OCI-LY3 (cell line): ENCODE measurements around the gene PKP1.

Experiments used
- H2AFZ ChIP-seq: fragments of 200-600, 300-600 bp; shearing (Covaris generic); 2 replicates; pipeline ENCODE4 v1.6.0; 2014; ENCODE audit warnings: antibody characterized with exemption, low read depth, low read length
- H3K27ac ChIP-seq: fragments of 200-600, 300-600 bp; sonication (generic); 2 replicates; pipeline ENCODE4 v1.5.1; 2014; ENCODE audit warnings: mild to moderate bottlenecking, low read length, moderate library complexity, mixed read lengths
- H3K27me3 ChIP-seq: fragments of 200-600, 300-600 bp; sonication (generic); 2 replicates; pipeline ENCODE4 v1.6.1; 2014; ENCODE audit warnings: low read depth, low read length, mixed read lengths
- H3K36me3 ChIP-seq: fragments of 200-600, 300-600 bp; sonication (generic); replicated peaks from 2 replicates; pipeline ENCODE3; 2014; ENCODE audit warnings: low read depth, low read length, mixed read lengths
- H3K4me1 ChIP-seq: fragments of 300-600, 200-600 bp; sonication (generic); 2 replicates; pipeline ENCODE4 v1.6.1; 2014; ENCODE audit warnings: low read length, mixed read lengths
- H3K4me2 ChIP-seq: fragments of 200-600, 300-600 bp; sonication (generic); 2 replicates; pipeline ENCODE4 v1.6.1; 2014; ENCODE audit warnings: low read length, mixed read lengths
- H3K4me3 ChIP-seq: fragments of 300-600, 200-600 bp; sonication (generic); 2 replicates; pipeline ENCODE4 v1.5.1; 2014; ENCODE audit warnings: antibody characterized with exemption, mild to moderate bottlenecking, low read length, moderate library complexity
- H3K79me2 ChIP-seq: fragments of 300-600, 200-600 bp; shearing (Covaris generic); 2 replicates; pipeline ENCODE4 v1.6.1; 2014; ENCODE audit warnings: mild to moderate bottlenecking, low read length, mixed read lengths
- H3K9ac ChIP-seq: fragments of 300-600, 200-600 bp; shearing (Covaris generic); 2 replicates; pipeline ENCODE4 v1.6.0; 2014; ENCODE audit warnings: mild to moderate bottlenecking, low read length, moderate library complexity
- H3K9me3 ChIP-seq: fragments of 200-600, 300-600 bp; shearing (Covaris generic); 2 replicates; pipeline ENCODE4 v1.6.1; 2014; ENCODE audit warnings: low read length, mixed read lengths; ENCODE audit not compliant: insufficient read depth
- H4K20me1 ChIP-seq: fragments of 200-600, 300-600 bp; sonication (generic); 2 replicates; pipeline ENCODE4 v1.6.1; 2016; ENCODE audit warnings: low read length, mixed read lengths; ENCODE audit not compliant: insufficient read depth
- EZH2phosphoT487 ChIP-seq: fragments of 200-600 bp; shearing (Covaris generic); IDR thresholded peaks from 2 replicates; pipeline ENCODE4 v1.6.1; 2018; ENCODE audit warnings: antibody characterized with exemption, mixed run types, low read depth
- TF ChIP-seq, protein P1 (sequence below): fragments of 200-600, 300-600 bp; sonication (generic); IDR thresholded peaks from 2 replicates; pipeline ENCODE4 v1.5.1; 2014; ENCODE audit warnings: antibody characterized with exemption, low read length, low read depth

Gene PKP1

DNA sequence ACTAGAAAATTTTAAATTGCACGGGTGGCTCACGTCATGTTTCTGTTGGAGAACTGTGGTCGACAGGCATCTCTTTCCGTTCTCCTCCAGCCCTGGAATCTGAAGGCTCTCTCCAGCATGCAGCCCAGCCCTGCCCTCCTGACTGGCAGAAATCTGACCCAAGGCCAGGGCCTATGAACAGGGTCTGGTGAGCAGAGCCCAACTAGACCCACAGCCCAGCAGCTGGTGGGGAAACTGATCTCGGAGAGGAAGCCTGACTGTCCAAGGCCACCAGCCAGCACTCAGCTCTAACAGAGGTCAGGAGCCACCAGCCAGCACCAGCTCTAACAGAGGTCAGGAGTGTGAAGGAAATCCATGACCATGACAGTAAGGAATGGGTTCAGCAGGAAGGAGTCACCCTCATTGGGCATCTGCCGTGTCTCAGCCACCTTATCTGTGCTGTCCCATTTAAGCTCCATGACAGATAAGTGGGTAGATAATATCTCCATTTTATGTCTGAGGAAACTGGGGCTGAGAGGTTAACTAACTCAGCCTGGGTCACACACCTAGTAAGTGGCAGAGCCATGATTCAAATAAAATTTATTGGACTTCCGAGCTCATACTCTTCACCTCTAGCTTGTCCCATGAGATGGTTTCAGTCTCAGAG is 20.2 kb upstream of the PKP1 start:
- Histone ChIP-seq H3K4me2 (no peak overlapping the region), H3K79me2 (no peaks in the 10 kb centered on the region), H2AFZ (no peak overlapping the region), H3K4me3 (no peak overlapping the region), H3K36me3 (no peaks in the 10 kb centered on the region), H3K9me3 (no peaks in the 10 kb centered on the region), H3K27me3 (peaks cover 36% of the 10 kb centered on the region), H3K4me1 (no peaks in the 10 kb centered on the region), H3K9ac (no peak overlapping the region), H3K27ac (no peak overlapping the region), H4K20me1 (no peaks in the 10 kb centered on the region)
- TF ChIP-seq, protein P1, sequence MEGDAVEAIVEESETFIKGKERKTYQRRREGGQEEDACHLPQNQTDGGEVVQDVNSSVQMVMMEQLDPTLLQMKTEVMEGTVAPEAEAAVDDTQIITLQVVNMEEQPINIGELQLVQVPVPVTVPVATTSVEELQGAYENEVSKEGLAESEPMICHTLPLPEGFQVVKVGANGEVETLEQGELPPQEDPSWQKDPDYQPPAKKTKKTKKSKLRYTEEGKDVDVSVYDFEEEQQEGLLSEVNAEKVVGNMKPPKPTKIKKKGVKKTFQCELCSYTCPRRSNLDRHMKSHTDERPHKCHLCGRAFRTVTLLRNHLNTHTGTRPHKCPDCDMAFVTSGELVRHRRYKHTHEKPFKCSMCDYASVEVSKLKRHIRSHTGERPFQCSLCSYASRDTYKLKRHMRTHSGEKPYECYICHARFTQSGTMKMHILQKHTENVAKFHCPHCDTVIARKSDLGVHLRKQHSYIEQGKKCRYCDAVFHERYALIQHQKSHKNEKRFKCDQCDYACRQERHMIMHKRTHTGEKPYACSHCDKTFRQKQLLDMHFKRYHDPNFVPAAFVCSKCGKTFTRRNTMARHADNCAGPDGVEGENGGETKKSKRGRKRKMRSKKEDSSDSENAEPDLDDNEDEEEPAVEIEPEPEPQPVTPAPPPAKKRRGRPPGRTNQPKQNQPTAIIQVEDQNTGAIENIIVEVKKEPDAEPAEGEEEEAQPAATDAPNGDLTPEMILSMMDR = no peak
- TF ChIP-seq EZH2phosphoT487 = no peak

DNA sequence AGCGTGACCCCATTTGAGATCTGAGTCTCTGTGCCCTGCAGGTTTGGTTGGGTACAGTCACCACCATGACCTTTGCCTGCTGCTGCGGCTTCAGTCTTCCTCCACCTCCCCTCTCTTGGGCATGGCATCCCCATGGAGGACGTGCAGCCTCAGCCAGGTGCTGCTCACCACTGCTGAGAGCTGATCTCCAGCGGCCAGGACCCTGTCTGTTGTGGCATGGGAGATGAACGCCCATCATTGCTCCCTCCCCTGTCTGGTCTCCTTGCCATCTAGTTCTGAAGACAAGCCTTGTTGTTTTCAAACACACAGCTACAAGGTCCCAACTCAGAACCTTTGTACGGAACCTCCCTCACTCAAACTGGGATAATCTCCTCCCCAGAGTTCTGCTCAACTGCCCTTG is 19.2 kb upstream of the PKP1 start:
- no peaks in the 10 kb centered on the region for H4K20me1 ChIP-seq
- no peaks in the 10 kb centered on the region for H3K4me1 ChIP-seq
- no peaks in the 10 kb centered on the region for H3K9me3 ChIP-seq
- no peak overlapping the region for H2AFZ ChIP-seq
- H3K36me3 ChIP-seq = no peaks in the 10 kb centered on the region
- no peak overlapping the region for H3K4me2 ChIP-seq
- no peak overlapping the region for H3K27ac ChIP-seq
- H3K4me3 ChIP-seq = no peak overlapping the region
- no peaks in the 10 kb centered on the region for H3K79me2 ChIP-seq
- peaks cover 45% of the 10 kb centered on the region for H3K27me3 ChIP-seq
- TF ChIP-seq EZH2phosphoT487 = no peak
- TF ChIP-seq, protein P1 = no peak
- no peak overlapping the region for H3K9ac ChIP-seq

DNA sequence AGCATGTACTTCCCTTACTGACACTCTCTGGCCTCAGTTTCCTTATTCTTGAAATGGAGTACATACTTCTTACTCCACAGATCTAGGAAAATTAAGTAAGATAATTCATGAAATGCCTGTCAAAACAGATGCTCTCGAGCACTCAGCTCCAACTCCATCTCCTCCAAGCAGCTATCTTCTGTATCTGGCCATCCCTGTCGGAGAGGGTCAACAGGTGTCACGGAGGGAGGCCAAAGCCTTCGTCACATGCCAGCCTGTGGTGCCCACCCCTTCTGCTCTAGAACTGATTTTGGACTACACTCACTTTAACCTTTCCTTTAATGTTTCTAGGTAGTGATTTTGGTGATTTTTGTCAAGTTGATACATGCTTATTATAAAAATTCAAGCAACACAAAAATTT is 18.8 kb upstream of the PKP1 start:
- no peaks in the 10 kb centered on the region for H3K36me3 ChIP-seq
- H4K20me1 ChIP-seq = no peaks in the 10 kb centered on the region
- H3K4me3 ChIP-seq = no peak overlapping the region
- no peak overlapping the region for H3K27ac ChIP-seq
- H3K4me1 ChIP-seq = no peaks in the 10 kb centered on the region
- no peaks in the 10 kb centered on the region for H3K79me2 ChIP-seq
- H3K9me3 ChIP-seq = no peaks in the 10 kb centered on the region
- no peak overlapping the region for H2AFZ ChIP-seq
- peaks cover 49% of the 10 kb centered on the region for H3K27me3 ChIP-seq
- TF ChIP-seq, protein P1 = no peak
- TF ChIP-seq EZH2phosphoT487 = no peak
- H3K9ac ChIP-seq = no peak overlapping the region
- no peak overlapping the region for H3K4me2 ChIP-seq

DNA sequence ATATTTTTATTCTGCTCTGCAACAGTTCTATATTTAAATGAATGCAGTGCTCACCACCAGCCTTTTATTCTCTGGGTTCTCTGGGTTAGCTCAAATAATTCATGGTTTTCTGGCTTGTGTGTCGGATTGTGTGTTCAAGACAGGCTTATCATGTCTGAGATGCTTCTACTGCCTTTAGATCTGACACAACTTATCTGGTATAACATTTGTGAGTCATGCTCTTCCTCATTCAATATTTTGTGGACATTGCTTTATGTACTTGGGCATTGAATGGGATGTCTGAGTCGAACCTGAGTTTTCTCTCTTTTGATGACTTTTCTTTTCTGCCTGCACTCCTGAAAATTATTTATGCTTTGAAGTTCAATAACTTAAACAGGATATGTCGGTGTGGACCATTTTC is 17.6 kb upstream of the PKP1 start:
- Histone ChIP-seq H3K27me3 (peaks cover 60% of the 10 kb centered on the region), H3K9me3 (no peaks in the 10 kb centered on the region), H3K4me2 (no peak overlapping the region), H3K4me1 (no peaks in the 10 kb centered on the region), H3K79me2 (no peaks in the 10 kb centered on the region), H4K20me1 (no peaks in the 10 kb centered on the region), H3K4me3 (no peak overlapping the region), H3K36me3 (no peaks in the 10 kb centered on the region), H3K27ac (no peak overlapping the region), H3K9ac (no peak overlapping the region), H2AFZ (no peak overlapping the region)
- no peak for TF ChIP-seq EZH2phosphoT487
- TF ChIP-seq, protein P1 = no peak
